ENCODE data around the gene UBIAD1. TPM values are rescaled to one million over a fixed set of nuclear protein-coding genes. Genes with fewer than 3 reads are reported as not detected.

UBIAD1 gene
- total and polyA plus RNA-seq, 2 experiments from 2014 or later = 13.7 to 31.6 TPM

DNA sequence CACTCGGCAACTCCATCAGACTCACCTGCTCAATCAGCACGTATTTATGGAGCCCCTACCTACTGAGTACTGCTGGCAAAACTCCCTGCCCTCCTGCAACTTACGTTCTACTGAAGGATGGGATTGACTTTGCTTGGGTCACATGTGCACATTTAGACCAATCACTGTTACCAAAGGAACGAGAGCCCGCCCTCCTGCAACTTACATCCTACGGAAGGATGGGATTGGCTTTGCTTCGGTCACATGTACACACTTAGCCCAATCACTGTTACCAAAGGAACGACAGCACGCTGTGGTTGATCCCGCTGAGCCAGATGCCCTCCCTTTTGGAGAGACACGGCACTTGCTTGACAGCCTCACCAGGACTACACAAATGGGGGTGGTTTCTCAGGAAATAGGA is 46.0 kb downstream of the UBIAD1 start:
- DNase-seq (ENCODE audit: low spot score) (peak; percentile 72), ATAC-seq (peak; percentile 37)
- Histone ChIP-seq H2AFZ (no peak overlapping the region), H3K27ac (ENCODE audit: low read depth) (no peak overlapping the region), H3K4me2 (no peak overlapping the region), H3K4me3 (no peak overlapping the region), H4K20me1 (replicated peaks; ENCODE audit: insufficient read depth) (no peaks in the 10 kb centered on the region), H3K36me3 (ENCODE audit: insufficient read depth) (no peaks in the 10 kb centered on the region; the same call in 1 of the 2 replicates), H3K27me3 (ENCODE audit: insufficient read depth) (no peaks in the 10 kb centered on the region), H3K79me2 (replicated peaks; ENCODE audit: insufficient read depth) (no peaks in the 10 kb centered on the region), H3K9me2 (ENCODE audit: insufficient read depth) (no peaks in the 10 kb centered on the region), H3F3A (replicated peaks; ENCODE audit: low read depth) (0 out of 2 replicates have a peak, but pooled peaks cover 6% of the 10 kb centered on the region), H3K4me1 (ENCODE audit: insufficient read depth) (no peaks in the 10 kb centered on the region)
- no peaks in the 10 kb centered on the region for H3K9me3 Mint-ChIP-seq
- no peak overlapping the region for H3K4me3 Mint-ChIP-seq
- no peak for TF ChIP-seq NANOG (IDR thresholded peaks at IDR 0.05; ENCODE audit: borderline replicate concordance)
- TF ChIP-seq JUNB (IDR thresholded peaks at IDR 0.05; ENCODE audit: unreplicated experiment) = no peak
- TF ChIP-seq, protein P1, sequence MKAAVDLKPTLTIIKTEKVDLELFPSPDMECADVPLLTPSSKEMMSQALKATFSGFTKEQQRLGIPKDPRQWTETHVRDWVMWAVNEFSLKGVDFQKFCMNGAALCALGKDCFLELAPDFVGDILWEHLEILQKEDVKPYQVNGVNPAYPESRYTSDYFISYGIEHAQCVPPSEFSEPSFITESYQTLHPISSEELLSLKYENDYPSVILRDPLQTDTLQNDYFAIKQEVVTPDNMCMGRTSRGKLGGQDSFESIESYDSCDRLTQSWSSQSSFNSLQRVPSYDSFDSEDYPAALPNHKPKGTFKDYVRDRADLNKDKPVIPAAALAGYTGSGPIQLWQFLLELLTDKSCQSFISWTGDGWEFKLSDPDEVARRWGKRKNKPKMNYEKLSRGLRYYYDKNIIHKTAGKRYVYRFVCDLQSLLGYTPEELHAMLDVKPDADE (IDR thresholded peaks at IDR 0.05) = no peak
- TF ChIP-seq, protein P2, sequence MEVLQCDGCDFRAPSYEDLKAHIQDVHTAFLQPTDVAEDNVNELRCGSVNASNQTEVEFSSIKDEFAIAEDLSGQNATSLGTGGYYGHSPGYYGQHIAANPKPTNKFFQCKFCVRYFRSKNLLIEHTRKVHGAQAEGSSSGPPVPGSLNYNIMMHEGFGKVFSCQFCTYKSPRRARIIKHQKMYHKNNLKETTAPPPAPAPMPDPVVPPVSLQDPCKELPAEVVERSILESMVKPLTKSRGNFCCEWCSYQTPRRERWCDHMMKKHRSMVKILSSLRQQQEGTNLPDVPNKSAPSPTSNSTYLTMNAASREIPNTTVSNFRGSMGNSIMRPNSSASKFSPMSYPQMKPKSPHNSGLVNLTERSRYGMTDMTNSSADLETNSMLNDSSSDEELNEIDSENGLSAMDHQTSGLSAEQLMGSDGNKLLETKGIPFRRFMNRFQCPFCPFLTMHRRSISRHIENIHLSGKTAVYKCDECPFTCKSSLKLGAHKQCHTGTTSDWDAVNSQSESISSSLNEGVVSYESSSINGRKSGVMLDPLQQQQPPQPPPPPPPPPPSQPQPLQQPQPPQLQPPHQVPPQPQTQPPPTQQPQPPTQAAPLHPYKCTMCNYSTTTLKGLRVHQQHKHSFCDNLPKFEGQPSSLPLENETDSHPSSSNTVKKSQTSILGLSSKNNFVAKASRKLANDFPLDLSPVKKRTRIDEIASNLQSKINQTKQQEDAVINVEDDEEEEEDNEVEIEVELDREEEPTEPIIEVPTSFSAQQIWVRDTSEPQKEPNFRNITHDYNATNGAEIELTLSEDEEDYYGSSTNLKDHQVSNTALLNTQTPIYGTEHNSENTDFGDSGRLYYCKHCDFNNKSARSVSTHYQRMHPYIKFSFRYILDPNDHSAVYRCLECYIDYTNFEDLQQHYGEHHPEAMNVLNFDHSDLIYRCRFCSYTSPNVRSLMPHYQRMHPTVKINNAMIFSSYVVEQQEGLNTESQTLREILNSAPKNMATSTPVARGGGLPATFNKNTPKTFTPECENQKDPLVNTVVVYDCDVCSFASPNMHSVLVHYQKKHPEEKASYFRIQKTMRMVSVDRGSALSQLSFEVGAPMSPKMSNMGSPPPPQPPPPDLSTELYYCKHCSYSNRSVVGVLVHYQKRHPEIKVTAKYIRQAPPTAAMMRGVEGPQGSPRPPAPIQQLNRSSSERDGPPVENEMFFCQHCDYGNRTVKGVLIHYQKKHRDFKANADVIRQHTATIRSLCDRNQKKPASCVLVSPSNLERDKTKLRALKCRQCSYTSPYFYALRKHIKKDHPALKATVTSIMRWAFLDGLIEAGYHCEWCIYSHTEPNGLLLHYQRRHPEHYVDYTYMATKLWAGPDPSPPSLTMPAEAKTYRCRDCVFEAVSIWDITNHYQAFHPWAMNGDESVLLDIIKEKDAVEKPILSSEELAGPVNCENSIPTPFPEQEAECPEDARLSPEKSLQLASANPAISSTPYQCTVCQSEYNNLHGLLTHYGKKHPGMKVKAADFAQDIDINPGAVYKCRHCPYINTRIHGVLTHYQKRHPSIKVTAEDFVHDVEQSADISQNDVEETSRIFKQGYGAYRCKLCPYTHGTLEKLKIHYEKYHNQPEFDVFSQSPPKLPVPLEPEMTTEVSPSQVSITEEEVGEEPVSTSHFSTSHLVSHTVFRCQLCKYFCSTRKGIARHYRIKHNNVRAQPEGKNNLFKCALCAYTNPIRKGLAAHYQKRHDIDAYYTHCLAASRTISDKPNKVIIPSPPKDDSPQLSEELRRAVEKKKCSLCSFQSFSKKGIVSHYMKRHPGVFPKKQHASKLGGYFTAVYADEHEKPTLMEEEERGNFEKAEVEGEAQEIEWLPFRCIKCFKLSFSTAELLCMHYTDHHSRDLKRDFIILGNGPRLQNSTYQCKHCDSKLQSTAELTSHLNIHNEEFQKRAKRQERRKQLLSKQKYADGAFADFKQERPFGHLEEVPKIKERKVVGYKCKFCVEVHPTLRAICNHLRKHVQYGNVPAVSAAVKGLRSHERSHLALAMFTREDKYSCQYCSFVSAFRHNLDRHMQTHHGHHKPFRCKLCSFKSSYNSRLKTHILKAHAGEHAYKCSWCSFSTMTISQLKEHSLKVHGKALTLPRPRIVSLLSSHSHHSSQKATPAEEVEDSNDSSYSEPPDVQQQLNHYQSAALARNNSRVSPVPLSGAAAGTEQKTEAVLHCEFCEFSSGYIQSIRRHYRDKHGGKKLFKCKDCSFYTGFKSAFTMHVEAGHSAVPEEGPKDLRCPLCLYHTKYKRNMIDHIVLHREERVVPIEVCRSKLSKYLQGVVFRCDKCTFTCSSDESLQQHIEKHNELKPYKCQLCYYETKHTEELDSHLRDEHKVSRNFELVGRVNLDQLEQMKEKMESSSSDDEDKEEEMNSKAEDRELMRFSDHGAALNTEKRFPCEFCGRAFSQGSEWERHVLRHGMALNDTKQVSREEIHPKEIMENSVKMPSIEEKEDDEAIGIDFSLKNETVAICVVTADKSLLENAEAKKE (CRISPR knock-in tag; IDR thresholded peaks at IDR 0.05) = no peak
- TF ChIP-seq ZNF114 (CRISPR knock-in tag; IDR thresholded peaks at IDR 0.05) = no peak
- no peak for TF ChIP-seq POLR2AphosphoS5 (IDR thresholded peaks at IDR 0.05; ENCODE audit: low read depth)
- TF ChIP-seq EZH2phosphoT487 (IDR thresholded peaks at IDR 0.05; ENCODE audit: unreplicated experiment) = no peak
- no peak for TF ChIP-seq ZNF331 (CRISPR knock-in tag; IDR thresholded peaks at IDR 0.05; ENCODE audit: low read depth)
- TF ChIP-seq, protein P3, sequence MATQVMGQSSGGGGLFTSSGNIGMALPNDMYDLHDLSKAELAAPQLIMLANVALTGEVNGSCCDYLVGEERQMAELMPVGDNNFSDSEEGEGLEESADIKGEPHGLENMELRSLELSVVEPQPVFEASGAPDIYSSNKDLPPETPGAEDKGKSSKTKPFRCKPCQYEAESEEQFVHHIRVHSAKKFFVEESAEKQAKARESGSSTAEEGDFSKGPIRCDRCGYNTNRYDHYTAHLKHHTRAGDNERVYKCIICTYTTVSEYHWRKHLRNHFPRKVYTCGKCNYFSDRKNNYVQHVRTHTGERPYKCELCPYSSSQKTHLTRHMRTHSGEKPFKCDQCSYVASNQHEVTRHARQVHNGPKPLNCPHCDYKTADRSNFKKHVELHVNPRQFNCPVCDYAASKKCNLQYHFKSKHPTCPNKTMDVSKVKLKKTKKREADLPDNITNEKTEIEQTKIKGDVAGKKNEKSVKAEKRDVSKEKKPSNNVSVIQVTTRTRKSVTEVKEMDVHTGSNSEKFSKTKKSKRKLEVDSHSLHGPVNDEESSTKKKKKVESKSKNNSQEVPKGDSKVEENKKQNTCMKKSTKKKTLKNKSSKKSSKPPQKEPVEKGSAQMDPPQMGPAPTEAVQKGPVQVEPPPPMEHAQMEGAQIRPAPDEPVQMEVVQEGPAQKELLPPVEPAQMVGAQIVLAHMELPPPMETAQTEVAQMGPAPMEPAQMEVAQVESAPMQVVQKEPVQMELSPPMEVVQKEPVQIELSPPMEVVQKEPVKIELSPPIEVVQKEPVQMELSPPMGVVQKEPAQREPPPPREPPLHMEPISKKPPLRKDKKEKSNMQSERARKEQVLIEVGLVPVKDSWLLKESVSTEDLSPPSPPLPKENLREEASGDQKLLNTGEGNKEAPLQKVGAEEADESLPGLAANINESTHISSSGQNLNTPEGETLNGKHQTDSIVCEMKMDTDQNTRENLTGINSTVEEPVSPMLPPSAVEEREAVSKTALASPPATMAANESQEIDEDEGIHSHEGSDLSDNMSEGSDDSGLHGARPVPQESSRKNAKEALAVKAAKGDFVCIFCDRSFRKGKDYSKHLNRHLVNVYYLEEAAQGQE (IDR thresholded peaks at IDR 0.05; ENCODE audit: unreplicated experiment) = no peak
- peaks cover 18% of the 10 kb centered on the region for H3K4me1 Mint-ChIP-seq
- H3K27me3 Mint-ChIP-seq (ENCODE audit: insufficient read depth, low read depth, poor library complexity) = peaks cover 15% of the 10 kb centered on the region
- no peak overlapping the region for H3K27ac Mint-ChIP-seq
- no peaks in the 10 kb centered on the region; the same call in 2 of the 3 replicates for H3K36me3 Mint-ChIP-seq (ENCODE audit: low read depth)
